ENCODE data around the gene TRMT2B.

The TRMT2B gene

GRCh38 chrX:101040197-101040596 lies 11.7 kb downstream of the TRMT2B start:
- TF ChIP-seq GATA3 (IDR thresholded peaks at IDR 0.05; ENCODE audit: low read depth, low read length) = no peak
- no peak for TF ChIP-seq GATA2 (IDR thresholded peaks at IDR 0.05; ENCODE audit: low read depth, low read length)

GRCh38 chrX:101037231-101037630 lies 14.7 kb downstream of the TRMT2B start:
- no peak for TF ChIP-seq GATA3 (IDR thresholded peaks at IDR 0.05; ENCODE audit: low read depth, low read length)
- no peak for TF ChIP-seq GATA2 (IDR thresholded peaks at IDR 0.05; ENCODE audit: low read depth, low read length)

- TF ChIP-seq GATA2 (IDR thresholded peaks at IDR 0.05; ENCODE audit: low read depth, low read length) (no peak), GATA3 (IDR thresholded peaks at IDR 0.05; ENCODE audit: low read depth, low read length) (no peak)
These were observed 22.2 kb downstream of the TRMT2B start for GRCh38 chrX:101029665-101030064.

- TF ChIP-seq GATA2 (IDR thresholded peaks at IDR 0.05; ENCODE audit: low read depth, low read length) (no peak), GATA3 (IDR thresholded peaks at IDR 0.05; ENCODE audit: low read depth, low read length) (no peak)
These were observed 23.3 kb downstream of the TRMT2B start for GRCh38 chrX:101028562-101028961.

GRCh38 chrX:101025126-101025525 lies 26.8 kb downstream of the TRMT2B start:
- TF ChIP-seq GATA2 (IDR thresholded peaks at IDR 0.05; ENCODE audit: low read depth, low read length) (no peak), GATA3 (IDR thresholded peaks at IDR 0.05; ENCODE audit: low read depth, low read length) (no peak)

- no peak for TF ChIP-seq GATA2 (IDR thresholded peaks at IDR 0.05; ENCODE audit: low read depth, low read length)
- no peak for TF ChIP-seq GATA3 (IDR thresholded peaks at IDR 0.05; ENCODE audit: low read depth, low read length)
These were observed 29.9 kb downstream of the TRMT2B start for GRCh38 chrX:101022020-101022419.

GRCh38 chrX:101009090-101009489 lies 42.8 kb downstream of the TRMT2B start:
- TF ChIP-seq GATA2 (IDR thresholded peaks at IDR 0.05; ENCODE audit: low read depth, low read length) (no peak), GATA3 (IDR thresholded peaks at IDR 0.05; ENCODE audit: low read depth, low read length) (no peak)

GRCh38 chrX:100999451-100999850 lies 52.5 kb downstream of the TRMT2B start:
- no peak for TF ChIP-seq GATA2 (IDR thresholded peaks at IDR 0.05; ENCODE audit: low read depth, low read length)

- TF ChIP-seq GATA2 (IDR thresholded peaks at IDR 0.05; ENCODE audit: low read depth, low read length) (no peak), GATA3 (IDR thresholded peaks at IDR 0.05; ENCODE audit: low read depth, low read length) (no peak)
These were observed 56.4 kb downstream of the TRMT2B start for GRCh38 chrX:100995469-100995868.

- TF ChIP-seq GATA3 (IDR thresholded peaks at IDR 0.05; ENCODE audit: low read depth, low read length) = no peak
These were observed 57.3 kb downstream of the TRMT2B start for GRCh38 chrX:100994352-100995281.

- TF ChIP-seq GATA3 (IDR thresholded peaks at IDR 0.05; ENCODE audit: low read depth, low read length) (no peak), GATA2 (IDR thresholded peaks at IDR 0.05; ENCODE audit: low read depth, low read length) (no peak)
These were observed 61.8 kb downstream of the TRMT2B start for GRCh38 chrX:100990139-100990538.

- TF ChIP-seq GATA2 (IDR thresholded peaks at IDR 0.05; ENCODE audit: low read depth, low read length) (no peak), GATA3 (IDR thresholded peaks at IDR 0.05; ENCODE audit: low read depth, low read length) (no peak)
These were observed 67.1 kb downstream of the TRMT2B start for GRCh38 chrX:100984818-100985217.

GRCh38 chrX:100980608-100981497 lies 71.1 kb downstream of the TRMT2B start:
- TF ChIP-seq GATA2 (IDR thresholded peaks at IDR 0.05; ENCODE audit: low read depth, low read length) (no peak), GATA3 (IDR thresholded peaks at IDR 0.05; ENCODE audit: low read depth, low read length) (no peak)

- no peak for TF ChIP-seq GATA2 (IDR thresholded peaks at IDR 0.05; ENCODE audit: low read depth, low read length)
- TF ChIP-seq GATA3 (IDR thresholded peaks at IDR 0.05; ENCODE audit: low read depth, low read length) = no peak
These were observed 71.9 kb downstream of the TRMT2B start for GRCh38 chrX:100979881-100980607.
